Ishikawa (cell line): ENCODE data around the gene MELTF.

Source experiments
- CEBPB ChIP-seq: IDR thresholded peaks from 2 replicates; pipeline ENCODE4 v1.6.1; 2012
- EP300 ChIP-seq: IDR thresholded peaks from 2 replicates; pipeline ENCODE4 v1.6.1; 2012; ENCODE audit warnings: borderline replicate concordance
- MAX ChIP-seq: IDR thresholded peaks from 2 replicates; pipeline ENCODE4 v1.6.1; 2012
- TAF1 ChIP-seq: IDR thresholded peaks from 2 replicates; pipeline ENCODE4 v1.6.1; 2012; ENCODE audit warnings: low read depth, mild to moderate bottlenecking
- YY1 ChIP-seq: IDR thresholded peaks from 2 replicates; pipeline ENCODE4 v1.6.1; 2012; ENCODE audit warnings: low read depth
- TF ChIP-seq, protein P1 (sequence below): IDR thresholded peaks from 2 replicates; pipeline ENCODE4 v1.6.1; 2012; ENCODE audit warnings: low read depth, mild to moderate bottlenecking
- TF ChIP-seq, protein P2 (sequence below): IDR thresholded peaks from 2 replicates; pipeline ENCODE4 v1.6.1; 2012

GRCh38 chr3:196995646-196996355, 33.8 kb downstream of the MELTF start:
- TF ChIP-seq, protein P1, sequence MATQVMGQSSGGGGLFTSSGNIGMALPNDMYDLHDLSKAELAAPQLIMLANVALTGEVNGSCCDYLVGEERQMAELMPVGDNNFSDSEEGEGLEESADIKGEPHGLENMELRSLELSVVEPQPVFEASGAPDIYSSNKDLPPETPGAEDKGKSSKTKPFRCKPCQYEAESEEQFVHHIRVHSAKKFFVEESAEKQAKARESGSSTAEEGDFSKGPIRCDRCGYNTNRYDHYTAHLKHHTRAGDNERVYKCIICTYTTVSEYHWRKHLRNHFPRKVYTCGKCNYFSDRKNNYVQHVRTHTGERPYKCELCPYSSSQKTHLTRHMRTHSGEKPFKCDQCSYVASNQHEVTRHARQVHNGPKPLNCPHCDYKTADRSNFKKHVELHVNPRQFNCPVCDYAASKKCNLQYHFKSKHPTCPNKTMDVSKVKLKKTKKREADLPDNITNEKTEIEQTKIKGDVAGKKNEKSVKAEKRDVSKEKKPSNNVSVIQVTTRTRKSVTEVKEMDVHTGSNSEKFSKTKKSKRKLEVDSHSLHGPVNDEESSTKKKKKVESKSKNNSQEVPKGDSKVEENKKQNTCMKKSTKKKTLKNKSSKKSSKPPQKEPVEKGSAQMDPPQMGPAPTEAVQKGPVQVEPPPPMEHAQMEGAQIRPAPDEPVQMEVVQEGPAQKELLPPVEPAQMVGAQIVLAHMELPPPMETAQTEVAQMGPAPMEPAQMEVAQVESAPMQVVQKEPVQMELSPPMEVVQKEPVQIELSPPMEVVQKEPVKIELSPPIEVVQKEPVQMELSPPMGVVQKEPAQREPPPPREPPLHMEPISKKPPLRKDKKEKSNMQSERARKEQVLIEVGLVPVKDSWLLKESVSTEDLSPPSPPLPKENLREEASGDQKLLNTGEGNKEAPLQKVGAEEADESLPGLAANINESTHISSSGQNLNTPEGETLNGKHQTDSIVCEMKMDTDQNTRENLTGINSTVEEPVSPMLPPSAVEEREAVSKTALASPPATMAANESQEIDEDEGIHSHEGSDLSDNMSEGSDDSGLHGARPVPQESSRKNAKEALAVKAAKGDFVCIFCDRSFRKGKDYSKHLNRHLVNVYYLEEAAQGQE: no peak
- TF ChIP-seq, protein P2, sequence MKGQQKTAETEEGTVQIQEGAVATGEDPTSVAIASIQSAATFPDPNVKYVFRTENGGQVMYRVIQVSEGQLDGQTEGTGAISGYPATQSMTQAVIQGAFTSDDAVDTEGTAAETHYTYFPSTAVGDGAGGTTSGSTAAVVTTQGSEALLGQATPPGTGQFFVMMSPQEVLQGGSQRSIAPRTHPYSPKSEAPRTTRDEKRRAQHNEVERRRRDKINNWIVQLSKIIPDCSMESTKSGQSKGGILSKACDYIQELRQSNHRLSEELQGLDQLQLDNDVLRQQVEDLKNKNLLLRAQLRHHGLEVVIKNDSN: no peak
- TF ChIP-seq YY1 (no peak), EP300 (no peak), TAF1 (no peak), MAX (no peak), CEBPB (no peak)
